Neural progenitor cell (in vitro differentiated cells): ENCODE results near the gene NELL2.

Source experiments
- EZH2 ChIP-seq: fragments of 200-600 bp; sonication (generic); IDR thresholded peaks from 2 replicates; pipeline ENCODE4 v1.6.1; 2017; ENCODE audit warnings: antibody characterized with exemption, mild to moderate bottlenecking, moderate library complexity
- TF ChIP-seq, protein P1 (sequence below): fragments of 200-600 bp; sonication (generic); IDR thresholded peaks from 2 replicates; pipeline ENCODE4 v1.5.1; 2017; ENCODE audit warnings: antibody characterized with exemption, mild to moderate bottlenecking

GRCh38 chr12:44765796-44766195 is 110.3 kb downstream of the NELL2 start:
- TF ChIP-seq, protein P1, sequence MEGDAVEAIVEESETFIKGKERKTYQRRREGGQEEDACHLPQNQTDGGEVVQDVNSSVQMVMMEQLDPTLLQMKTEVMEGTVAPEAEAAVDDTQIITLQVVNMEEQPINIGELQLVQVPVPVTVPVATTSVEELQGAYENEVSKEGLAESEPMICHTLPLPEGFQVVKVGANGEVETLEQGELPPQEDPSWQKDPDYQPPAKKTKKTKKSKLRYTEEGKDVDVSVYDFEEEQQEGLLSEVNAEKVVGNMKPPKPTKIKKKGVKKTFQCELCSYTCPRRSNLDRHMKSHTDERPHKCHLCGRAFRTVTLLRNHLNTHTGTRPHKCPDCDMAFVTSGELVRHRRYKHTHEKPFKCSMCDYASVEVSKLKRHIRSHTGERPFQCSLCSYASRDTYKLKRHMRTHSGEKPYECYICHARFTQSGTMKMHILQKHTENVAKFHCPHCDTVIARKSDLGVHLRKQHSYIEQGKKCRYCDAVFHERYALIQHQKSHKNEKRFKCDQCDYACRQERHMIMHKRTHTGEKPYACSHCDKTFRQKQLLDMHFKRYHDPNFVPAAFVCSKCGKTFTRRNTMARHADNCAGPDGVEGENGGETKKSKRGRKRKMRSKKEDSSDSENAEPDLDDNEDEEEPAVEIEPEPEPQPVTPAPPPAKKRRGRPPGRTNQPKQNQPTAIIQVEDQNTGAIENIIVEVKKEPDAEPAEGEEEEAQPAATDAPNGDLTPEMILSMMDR, result no peak
- no peak for TF ChIP-seq EZH2
